K562 (cell line): ENCODE measurements around the gene MED15. TPM values are rescaled to one million over a fixed set of nuclear protein-coding genes. Genes with fewer than 3 reads are reported as not detected.

Experiments
- CBX1 ChIP-seq: sonication (generic); IDR thresholded peaks from 2 replicates; pipeline ENCODE4 v1.6.1; 2016; ENCODE audit warnings: antibody characterized with exemption, low read depth, mild to moderate bottlenecking
- ETV5 ChIP-seq: sonication (generic); formaldehyde crosslinking; IDR thresholded peaks from 2 replicates; pipeline ENCODE4 v1.4.0; 2020; ENCODE audit warnings: low read depth, mild to moderate bottlenecking, missing genetic modification reagents
- FOXA3 ChIP-seq, 2 experiments: fragments of 450-650 bp in 1 of 2; sonication (generic) in 1 of 2; formaldehyde crosslinking; IDR thresholded peaks in 1 of 2; conservative IDR thresholded peaks in 1 of 2; 2 replicates each; pipeline versions ENCODE4 v1.4.0 to v1.8.0; 2020 to 2022; ENCODE audit warnings: mild to moderate bottlenecking in 2 of 2, missing genetic modification reagents in 1 of 2
- KLF13 ChIP-seq: fragments of 450-650 bp; IDR thresholded peaks from 2 replicates; pipeline ENCODE4 v1.6.1; 2016; ENCODE audit warnings: missing genetic modification characterization, low read depth, mild to moderate bottlenecking, missing compliant biosample characterization, moderate library complexity, borderline replicate concordance
- L3MBTL2 ChIP-seq: fragments of 450-650 bp; IDR thresholded peaks from 2 replicates; pipeline ENCODE4 v1.6.1; 2016; ENCODE audit warnings: mild to moderate bottlenecking, moderate library complexity
- POLR2A ChIP-seq: fragments of 450-650 bp; conservative IDR thresholded peaks from 2 replicates; pipeline ENCODE4 v1.6.1; 2016
- ZBTB33 ChIP-seq: sonication (generic); formaldehyde crosslinking; IDR thresholded peaks from 2 replicates; pipeline ENCODE4 v1.8.1; 2023; ENCODE audit warnings: mild to moderate bottlenecking, missing genetic modification reagents
- ZBTB9 ChIP-seq: fragments of 450-650 bp; formaldehyde crosslinking; IDR thresholded peaks from 2 replicates; pipeline ENCODE4 v1.4.0; 2020; ENCODE audit warnings: mild to moderate bottlenecking, moderate library complexity
- ZNF197 ChIP-seq: fragments of 200-800 bp; sonication (Bioruptor generic); IDR thresholded peaks from 2 replicates; pipeline ENCODE4 v1.6.1; 2016; ENCODE audit warnings: low read depth, missing genetic modification characterization, missing compliant biosample characterization
- polyA plus RNA-seq, 8 experiments: library from polyadenylated mRNA; depleted of rRNA in 4 of 8; stranded (reverse) in 5 of 8; unstranded in 3 of 8; fragments of >200 nt; fragmentation: Nextera tagmentation in 2 of 8; fragmentation: Illumina TruSeq in 1 of 8; extraction: Ambion mirVana in 2 of 8; extraction: Trizol in 1 of 8; gene quantifications; 2 replicates each; pipeline versions ENCODE4 v1.2.1 to v1.2.3, GENCODE V29; 2011 to 2014; ENCODE audit warnings: inconsistent platforms in 1 of 8, missing spikeins in 1 of 8
- total RNA-seq, 7 experiments: library from RNA; depleted of rRNA in 6 of 7; stranded (reverse); fragments of >200 nt in 6 of 7; fragmentation: Illumina TruSeq in 2 of 7; extraction: Trizol in 2 of 7; gene quantifications; 2 replicates each; pipeline versions ENCODE4 v1.2.1 to v1.2.3, GENCODE V29; 2011 to 2021; ENCODE audit warnings: low replicate concordance in 1 of 7
- TF ChIP-seq, protein P1 (sequence below), 2 experiments: fragments of 450-650 bp; IDR thresholded peaks; 2 replicates each; pipeline ENCODE4 v1.6.1; 2016; ENCODE audit warnings: mild to moderate bottlenecking in 2 of 2, borderline replicate concordance in 1 of 2, low read depth in 1 of 2, moderate library complexity in 1 of 2
- TF ChIP-seq, protein P2 (sequence below): fragments of 250-450 bp; sonication (Bioruptor Pico); IDR thresholded peaks from 2 replicates; pipeline ENCODE4 v1.9.0; 2021; ENCODE audit warnings: mild to moderate bottlenecking, inconsistent platforms

The MED15 gene
- total and polyA plus RNA-seq, 9 of the 15 experiments (the other 6 are each of a cell fraction or from before 2014, with no cell fraction given), result 4.0 to 271 (median 60.1) TPM

GRCh38 chr22:20522134-20523004 lies 15.0 kb downstream of the MED15 start (continued):
- peak; percentile 69; the same call in 1 of the 2 replicates for TF ChIP-seq ZBTB9 (CRISPR knock-in tag)
- TF ChIP-seq L3MBTL2, result no peak
- TF ChIP-seq ZNF197 (CRISPR knock-in tag), result no peak; the same call in 1 of the 2 replicates
- TF ChIP-seq CBX1, result no peak
- TF ChIP-seq ZBTB33 (CRISPR knock-in tag), result 0 out of 2 replicates have a peak, but pooled peaks have one; percentile 31
- TF ChIP-seq POLR2A, result no peak
- TF ChIP-seq, protein P1, sequence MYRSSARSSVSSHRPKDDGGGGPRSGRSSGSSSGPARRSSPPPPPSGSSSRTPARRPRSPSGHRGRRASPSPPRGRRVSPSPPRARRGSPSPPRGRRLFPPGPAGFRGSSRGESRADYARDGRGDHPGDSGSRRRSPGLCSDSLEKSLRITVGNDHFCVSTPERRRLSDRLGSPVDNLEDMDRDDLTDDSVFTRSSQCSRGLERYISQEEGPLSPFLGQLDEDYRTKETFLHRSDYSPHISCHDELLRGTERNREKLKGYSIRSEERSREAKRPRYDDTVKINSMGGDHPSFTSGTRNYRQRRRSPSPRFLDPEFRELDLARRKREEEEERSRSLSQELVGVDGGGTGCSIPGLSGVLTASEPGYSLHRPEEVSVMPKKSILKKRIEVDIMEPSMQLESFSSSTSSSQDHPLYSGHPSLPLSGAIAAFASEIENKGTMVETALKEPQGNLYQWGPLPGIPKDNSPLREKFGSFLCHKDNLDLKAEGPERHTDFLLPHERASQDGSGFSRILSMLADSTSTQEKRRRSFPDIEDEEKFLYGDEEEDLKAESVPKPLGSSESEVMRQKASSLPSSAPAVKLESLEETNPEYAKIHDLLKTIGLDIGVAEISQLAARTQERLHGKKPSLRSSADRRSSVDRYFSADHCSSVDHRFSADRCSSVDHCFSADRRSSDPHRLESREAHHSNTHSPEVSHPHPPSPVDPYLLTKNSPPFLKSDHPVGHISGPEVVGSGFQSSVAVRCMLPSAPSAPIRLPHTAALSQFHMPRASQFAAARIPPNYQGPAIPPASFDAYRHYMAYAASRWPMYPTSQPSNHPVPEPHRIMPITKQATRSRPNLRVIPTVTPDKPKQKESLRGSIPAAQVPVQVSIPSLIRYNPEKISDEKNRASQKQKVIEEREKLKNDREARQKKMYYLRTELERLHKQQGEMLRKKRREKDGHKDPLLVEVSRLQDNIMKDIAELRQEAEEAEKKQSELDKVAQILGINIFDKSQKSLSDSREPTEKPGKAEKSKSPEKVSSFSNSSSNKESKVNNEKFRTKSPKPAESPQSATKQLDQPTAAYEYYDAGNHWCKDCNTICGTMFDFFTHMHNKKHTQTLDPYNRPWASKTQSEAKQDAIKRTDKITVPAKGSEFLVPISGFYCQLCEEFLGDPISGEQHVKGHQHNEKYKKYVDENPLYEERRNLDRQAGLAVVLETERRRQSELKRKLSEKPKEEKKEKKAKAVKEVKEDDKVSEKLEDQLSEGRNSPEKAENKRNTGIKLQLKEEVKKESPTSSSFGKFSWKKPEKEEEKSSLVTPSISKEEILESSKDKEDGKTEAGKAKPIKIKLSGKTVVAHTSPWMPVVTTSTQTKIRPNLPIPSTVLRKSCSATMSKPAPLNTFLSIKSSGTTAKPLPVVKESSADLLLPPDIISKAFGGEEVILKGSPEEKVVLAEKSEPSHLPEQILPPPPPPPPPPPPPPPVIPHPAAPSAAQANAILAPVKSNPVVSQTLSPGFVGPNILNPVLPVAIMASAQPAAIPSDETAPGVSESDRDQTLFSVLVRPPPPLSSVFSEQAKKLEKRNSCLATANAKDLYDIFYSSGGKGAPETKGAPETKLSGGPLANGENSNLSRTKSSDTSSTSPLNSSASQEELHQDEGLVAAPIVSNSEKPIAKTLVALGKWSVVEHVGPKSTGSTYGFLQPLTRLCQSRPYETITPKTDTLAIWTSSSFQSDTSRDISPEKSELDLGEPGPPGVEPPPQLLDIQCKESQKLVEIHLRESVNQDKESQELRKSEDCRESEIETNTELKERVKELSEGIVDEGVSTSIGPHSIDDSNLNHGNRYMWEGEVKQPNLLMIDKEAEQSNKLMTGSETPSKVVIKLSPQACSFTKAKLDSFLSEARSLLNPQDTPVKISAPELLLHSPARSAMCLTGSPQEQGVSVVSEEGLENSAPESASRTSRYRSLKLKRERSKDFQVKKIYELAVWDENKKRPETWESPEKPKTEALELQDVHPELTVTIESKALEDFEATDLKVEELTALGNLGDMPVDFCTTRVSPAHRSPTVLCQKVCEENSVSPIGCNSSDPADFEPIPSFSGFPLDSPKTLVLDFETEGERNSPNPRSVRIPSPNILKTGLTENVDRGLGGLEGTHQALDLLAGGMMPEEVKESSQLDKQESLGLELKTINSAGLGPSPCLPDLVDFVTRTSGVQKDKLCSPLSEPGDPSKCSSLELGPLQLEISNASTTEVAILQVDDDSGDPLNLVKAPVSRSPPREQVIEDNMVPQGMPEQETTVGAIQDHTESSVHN (IDR thresholded peaks at IDR 0.05; ENCODE audit: borderline replicate concordance in 1 of 2, low read depth in 1 of 2), result no peak
- peak; percentile 15; the same call in 1 of the 2 replicates for TF ChIP-seq KLF13 (tag)
- no peak; a peak in 2 of 4 replicates for TF ChIP-seq FOXA3 (CRISPR knock-in tag; conservative IDR thresholded peaks at IDR 0.05 in 1 of 2, IDR thresholded peaks at IDR 0.05 in 1 of 2)
- TF ChIP-seq, protein P2, sequence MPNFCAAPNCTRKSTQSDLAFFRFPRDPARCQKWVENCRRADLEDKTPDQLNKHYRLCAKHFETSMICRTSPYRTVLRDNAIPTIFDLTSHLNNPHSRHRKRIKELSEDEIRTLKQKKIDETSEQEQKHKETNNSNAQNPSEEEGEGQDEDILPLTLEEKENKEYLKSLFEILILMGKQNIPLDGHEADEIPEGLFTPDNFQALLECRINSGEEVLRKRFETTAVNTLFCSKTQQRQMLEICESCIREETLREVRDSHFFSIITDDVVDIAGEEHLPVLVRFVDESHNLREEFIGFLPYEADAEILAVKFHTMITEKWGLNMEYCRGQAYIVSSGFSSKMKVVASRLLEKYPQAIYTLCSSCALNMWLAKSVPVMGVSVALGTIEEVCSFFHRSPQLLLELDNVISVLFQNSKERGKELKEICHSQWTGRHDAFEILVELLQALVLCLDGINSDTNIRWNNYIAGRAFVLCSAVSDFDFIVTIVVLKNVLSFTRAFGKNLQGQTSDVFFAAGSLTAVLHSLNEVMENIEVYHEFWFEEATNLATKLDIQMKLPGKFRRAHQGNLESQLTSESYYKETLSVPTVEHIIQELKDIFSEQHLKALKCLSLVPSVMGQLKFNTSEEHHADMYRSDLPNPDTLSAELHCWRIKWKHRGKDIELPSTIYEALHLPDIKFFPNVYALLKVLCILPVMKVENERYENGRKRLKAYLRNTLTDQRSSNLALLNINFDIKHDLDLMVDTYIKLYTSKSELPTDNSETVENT (CRISPR knock-in tag), result peak; percentile 83
- TF ChIP-seq ETV5 (CRISPR knock-in tag), result peak; percentile 11; the same call in 1 of the 2 replicates
